IMR-90 (cell line): ENCODE results near the gene H1-8. TPM values are rescaled to one million over a fixed set of nuclear protein-coding genes. Genes with fewer than 3 reads are reported as not detected.

Experiments used
- ATAC-seq: fragments of 200-7000 bp; cut with Tn5 transposase; 2 replicates; pipeline ENCODE4 v1.9.1; 2020; ENCODE audit warnings: low read depth, mild to moderate bottlenecking, moderate library complexity
- BruUV-seq: library from RNA; stranded (reverse); fragments of 400-500 nt; replicated peaks from 2 replicates; lab custom pipeline; 2021; lab: Mats Ljungman, UMichigan
- CTCF ChIA-PET: fragments of 300-600 bp; formaldehyde crosslinking; extraction: SDS; loops from one replicate; lab custom pipeline; 2021; ENCODE audit warnings: antibody characterized with exemption; lab: Yijun Ruan, JAX
- POLR2A ChIA-PET: fragments of 300-600 bp; sonication (Branson Sonifier 250); formaldehyde crosslinking; loops from one replicate; lab custom pipeline; 2022; ENCODE audit warnings: antibody characterized with exemption; ENCODE audit not compliant: unreplicated experiment; lab: Charles Lee
- DNase-seq: peaks from one replicate; pipeline ENCODE4 v3.0.0; 2013
- H2AFZ ChIP-seq: replicated peaks from 2 replicates; pipeline ENCODE3; 2013; ENCODE audit warnings: low read length, mild to moderate bottlenecking; ENCODE audit not compliant: poor library complexity
- H2AK5ac ChIP-seq: 2 replicates; pipeline ENCODE4 v1.6.1; 2013; ENCODE audit warnings: low read depth, low read length, inconsistent platforms
- H2AK9ac ChIP-seq: replicated peaks from 2 replicates; pipeline ENCODE3; 2013; ENCODE audit warnings: mild to moderate bottlenecking, low read depth, low read length, moderate library complexity; ENCODE audit not compliant: poor library complexity
- H2BK120ac ChIP-seq: 2 replicates; pipeline ENCODE4 v1.6.1; 2013; ENCODE audit warnings: low read depth, low read length, inconsistent platforms
- H2BK15ac ChIP-seq: 3 replicates; pipeline ENCODE4 v1.6.1; 2013; ENCODE audit warnings: low read depth, low read length, inconsistent platforms
- H2BK20ac ChIP-seq: 2 replicates; pipeline ENCODE4 v1.6.1; 2013; ENCODE audit warnings: low read depth, mild to moderate bottlenecking, inconsistent platforms, low read length, moderate library complexity
- H2BK5ac ChIP-seq: 2 replicates; pipeline ENCODE4 v1.6.1; 2013; ENCODE audit warnings: mild to moderate bottlenecking, low read depth, low read length, inconsistent platforms; ENCODE audit not compliant: poor library complexity, severe bottlenecking
- H3K14ac ChIP-seq: replicated peaks from 2 replicates; pipeline ENCODE4 v1.6.1; 2013; ENCODE audit warnings: low read depth, low read length, inconsistent platforms
- H3K18ac ChIP-seq: 2 replicates; pipeline ENCODE4 v1.6.1; 2013; ENCODE audit warnings: low read depth, low read length, control low read depth
- H3K23ac ChIP-seq: 2 replicates; pipeline ENCODE4 v1.6.1; 2013; ENCODE audit warnings: low read depth, low read length, inconsistent platforms
- H3K27ac ChIP-seq: 2 replicates; pipeline ENCODE4 v1.5.1; 2013; ENCODE audit warnings: mild to moderate bottlenecking, control low read depth, low read length; ENCODE audit not compliant: insufficient read depth
- H3K27me3 ChIP-seq: 2 replicates; pipeline ENCODE4 v1.6.1; 2013; ENCODE audit warnings: low read length; ENCODE audit not compliant: control insufficient read depth, insufficient read depth
- H3K36me3 ChIP-seq: 2 replicates; pipeline ENCODE4 v1.6.1; 2013; ENCODE audit warnings: low read length, mixed read lengths; ENCODE audit not compliant: control insufficient read depth, insufficient read depth
- H3K4ac ChIP-seq: 2 replicates; pipeline ENCODE4 v1.6.1; 2013; ENCODE audit warnings: low read depth, low read length, inconsistent platforms
- H3K4me1 ChIP-seq: 2 replicates; pipeline ENCODE4 v1.6.1; 2013; ENCODE audit warnings: low read length, mixed read lengths; ENCODE audit not compliant: control insufficient read depth, insufficient read depth
- H3K4me2 ChIP-seq: 2 replicates; pipeline ENCODE4 v1.6.1; 2013; ENCODE audit warnings: low read depth, mild to moderate bottlenecking, control low read depth, low read length, moderate library complexity
- H3K4me3 ChIP-seq: 2 replicates; pipeline ENCODE4 v1.5.1; 2013; ENCODE audit warnings: low read depth, mild to moderate bottlenecking, control low read depth, low read length, moderate library complexity; ENCODE audit not compliant: insufficient read depth
- H3K56ac ChIP-seq: 2 replicates; pipeline ENCODE4 v1.6.1; 2013; ENCODE audit warnings: low read length, inconsistent platforms; ENCODE audit not compliant: insufficient read depth; ENCODE audit errors: extremely low read depth
- H3K79me1 ChIP-seq, 2 experiments: 2 replicates each; pipeline ENCODE4 v1.6.1; 2013; ENCODE audit warnings: low read length in 2 of 2, inconsistent platforms in 1 of 2, low read depth in 1 of 2
- H3K9ac ChIP-seq: 2 replicates; pipeline ENCODE4 v1.6.1; 2013; ENCODE audit warnings: low read depth, low read length, control low read depth
- H3K9me1 ChIP-seq: 2 replicates; pipeline ENCODE4 v1.6.1; 2013; ENCODE audit warnings: low read length, inconsistent platforms; ENCODE audit not compliant: insufficient read depth
- H3K9me3 ChIP-seq: 2 replicates; pipeline ENCODE4 v1.6.1; 2013; ENCODE audit warnings: low read length; ENCODE audit not compliant: control insufficient read depth, insufficient read depth
- H4K20me1 ChIP-seq: 2 replicates; pipeline ENCODE4 v1.6.1; 2013; ENCODE audit warnings: low read length, inconsistent platforms; ENCODE audit not compliant: insufficient read depth
- H4K5ac ChIP-seq: 2 replicates; pipeline ENCODE4 v1.6.1; 2013; ENCODE audit warnings: mild to moderate bottlenecking, low read depth, low read length, control low read depth
- H4K8ac ChIP-seq, 2 experiments: 2 replicates each; pipeline ENCODE4 v1.6.1; 2013; ENCODE audit warnings: low read depth in 2 of 2, low read length in 2 of 2, control low read depth in 1 of 2, inconsistent platforms in 1 of 2
- H4K91ac ChIP-seq: 2 replicates; pipeline ENCODE4 v1.6.1; 2013; ENCODE audit warnings: low read depth, low read length, inconsistent platforms; ENCODE audit not compliant: insufficient read depth
- CHD1 ChIP-seq: IDR thresholded peaks from 2 replicates; pipeline ENCODE4 v1.6.1; 2012; ENCODE audit warnings: low read depth, low read length, improper control_type of control experiment
- NFE2L2 ChIP-seq: fragments of 150-350 bp; IDR thresholded peaks from 2 replicates; pipeline ENCODE4 v1.6.1; 2016; ENCODE audit warnings: low read depth, mild to moderate bottlenecking, low read length
- WGBS, 2 experiments: methylation state at CpG; one replicate each; pipeline versions ENCODE4 v1.1.5 to v1.1.7; 2013; ENCODE audit warnings: missing lambda C conversion rate in 2 of 2; ENCODE audit not compliant: insufficient read length in 1 of 2; ENCODE audit errors: extremely low coverage in 2 of 2; 5-methylcytosine and 5-hydroxymethylcytosine counted together
- dilution Hi-C: fragments of 300-500 bp; cut with HindIII; formaldehyde crosslinking; loops from one replicate; pipeline ENCODE4 v1.14.3; 2018; ENCODE audit warnings: low sequenced_read_pairs; ENCODE audit not compliant: unreplicated experiment
- in situ Hi-C: fragments of 300-500 bp; cut with MboI; formaldehyde crosslinking; loops from 3 replicates; pipeline ENCODE4 v1.14.3; 2019; ENCODE audit warnings: low sequenced_read_pairs, inconsistent platforms, mixed read lengths
- intact Hi-C: fragments of 100-400 bp; cut with micrococcal nuclease; formaldehyde crosslinking; loops from 2 replicates; pipeline ENCODE4 v1.10.0; 2022
- polyA plus RNA-seq, 3 experiments: library from polyadenylated mRNA; depleted of rRNA; stranded (reverse); fragments of >200 nt; gene quantifications; 2 replicates each; pipeline ENCODE4 v1.2.3, GENCODE V29; 2012; ENCODE audit warnings: low replicate concordance in 1 of 3
- total RNA-seq: library from RNA; depleted of rRNA; stranded (reverse); fragments of >200 nt; gene quantifications from 2 replicates; pipeline ENCODE4 v1.2.3, GENCODE V29; 2012

The H1-8 gene
- total and polyA plus RNA-seq, 2 of the 4 experiments (the other 2 are of a cell fraction): not detected

DNA sequence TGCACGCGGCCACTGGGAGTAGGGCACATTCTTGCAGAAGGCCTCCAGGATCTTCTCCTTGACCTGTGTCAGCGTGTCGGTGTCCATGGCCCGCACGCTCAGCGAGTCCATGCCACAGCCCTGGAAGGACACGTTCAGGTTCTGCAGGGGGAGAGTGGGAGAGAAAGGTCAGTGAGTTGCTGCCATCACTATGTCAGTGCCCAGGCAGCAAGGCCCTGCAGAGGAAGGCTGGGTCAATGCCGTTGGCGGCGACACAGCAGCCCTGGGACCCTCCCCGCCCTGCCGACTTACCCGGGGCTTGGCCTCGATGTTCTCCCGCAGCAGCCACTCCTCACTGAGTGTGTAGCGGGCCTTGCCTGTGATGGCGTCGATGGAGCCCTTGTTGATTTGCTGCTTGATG lies 19.8 kb downstream of the H1-8 start:
- Histone ChIP-seq H3K56ac (no peak overlapping the region), H3K14ac (0 out of 2 replicates have a peak overlapping the region, but pooled peaks have one; percentile 3), H4K5ac (no peak overlapping the region), H4K91ac (no peak overlapping the region; the same call in 1 of the 2 replicates), H3K9ac (no peak overlapping the region), H3K79me1 (peaks cover 13 to 32% of the 10 kb centered on the region in 2 experiments; a peak in 3 of 4 replicates), H3K9me3 (no peaks in the 10 kb centered on the region), H3K27me3 (no peaks in the 10 kb centered on the region), H3K9me1 (peaks cover 23% of the 10 kb centered on the region), H3K4ac (peak overlapping the region; percentile 47; the same call in 1 of the 2 replicates), H2AFZ (peak overlapping the region; percentile 14), H4K8ac (no peak overlapping the region), H2AK9ac (peak overlapping the region; percentile 90), H3K27ac (peak overlapping the region; percentile 14; the same call in 1 of the 2 replicates), H3K23ac (no peak overlapping the region), H3K36me3 (peaks cover 40% of the 10 kb centered on the region), H2AK5ac (0 out of 2 replicates have a peak overlapping the region, but pooled peaks have one; percentile 7), H3K4me1 (peaks cover 37% of the 10 kb centered on the region), H3K4me3 (no peak overlapping the region), H2BK20ac (no peak overlapping the region), H3K4me2 (no peak overlapping the region), H2BK15ac (no peak overlapping the region), H3K18ac (no peak overlapping the region), H4K20me1 (no peaks in the 10 kb centered on the region), H2BK5ac (no peak overlapping the region), H2BK120ac (no peak overlapping the region)
- POLR2A ChIA-PET: no interaction called here
- in situ Hi-C loops (no loop called here), intact Hi-C loops (loop anchor here (5.0 kb wide), 1 partner anchor 121 kb away; the partner anchor contains the start of gene IFT122), dilution Hi-C loops (no loop called here)
- TF ChIP-seq CHD1: no peak
- no peak for TF ChIP-seq NFE2L2
- BruUV-seq: no TSS peak
- CTCF ChIA-PET: no interaction called here
- ATAC-seq (no peak), DNase-seq (no peak)
- WGBS, 2 experiments: 94% methylated on average over 17 of the region's 19 CpGs; no CpG with 5 or more reads in 1 of the 2 experiments
